ENCODE data around the gene FES. TPM values are rescaled to one million over a fixed set of nuclear protein-coding genes. Genes with fewer than 3 reads are reported as not detected.
"Not testable (repeated sequence)": the region's sequence is repeated elsewhere in the genome, so short reads cannot be mapped to it uniquely, and the experiment has no call there.

Gene FES
- polyA plus RNA-seq, 4 donors: 12.7 to 20.6 (median 16.1) TPM

DNA sequence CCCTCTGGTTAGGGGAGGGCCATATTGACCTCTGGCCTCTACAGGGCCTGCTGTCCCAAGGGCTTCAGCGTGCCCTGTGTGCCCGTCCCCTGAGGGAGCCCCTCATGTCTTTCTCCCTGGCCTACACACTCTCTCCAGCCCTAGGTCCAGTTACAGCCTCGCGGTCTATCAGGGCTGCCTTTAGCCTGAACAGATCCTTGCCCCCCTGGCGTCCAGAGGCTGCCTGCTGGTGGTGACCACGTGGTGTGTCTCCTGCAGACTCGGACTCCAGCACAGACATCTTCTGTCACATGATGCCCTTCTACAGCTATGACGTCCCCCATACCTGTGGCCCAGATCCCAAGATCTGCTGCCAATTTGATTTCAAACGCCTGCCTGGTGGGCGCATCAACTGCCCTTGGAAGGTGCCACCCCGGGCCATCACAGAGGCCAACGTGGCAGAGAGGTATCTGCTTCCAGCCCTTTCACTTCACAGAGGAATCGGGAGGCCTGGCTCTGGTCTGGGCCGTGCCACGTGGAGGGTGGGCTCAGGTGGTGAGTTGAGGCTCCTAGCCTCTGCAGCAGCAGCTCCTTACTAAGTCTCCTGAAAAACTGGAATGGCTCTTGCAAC is 22.9 kb downstream of the FES start:
- DNase-seq (ENCODE audit: low read depth in 4 of 4, low spot score in 2 of 4): no peak

- DNase-seq (ENCODE audit: low read depth in 4 of 4, low spot score in 2 of 4): no peak
These were observed 23.7 kb downstream of the FES start for GRCh38 chr15:90907838-90908507.

GRCh38 chr15:90909449-90909848 is 25.1 kb downstream of the FES start:
- not testable (repeated sequence) for DNase-seq (ENCODE audit: low read depth in 4 of 4, low spot score in 2 of 4)

GRCh38 chr15:90909976-90910375 is 25.7 kb downstream of the FES start:
- no peak for DNase-seq (ENCODE audit: low read depth in 4 of 4, low spot score in 2 of 4)

DNA sequence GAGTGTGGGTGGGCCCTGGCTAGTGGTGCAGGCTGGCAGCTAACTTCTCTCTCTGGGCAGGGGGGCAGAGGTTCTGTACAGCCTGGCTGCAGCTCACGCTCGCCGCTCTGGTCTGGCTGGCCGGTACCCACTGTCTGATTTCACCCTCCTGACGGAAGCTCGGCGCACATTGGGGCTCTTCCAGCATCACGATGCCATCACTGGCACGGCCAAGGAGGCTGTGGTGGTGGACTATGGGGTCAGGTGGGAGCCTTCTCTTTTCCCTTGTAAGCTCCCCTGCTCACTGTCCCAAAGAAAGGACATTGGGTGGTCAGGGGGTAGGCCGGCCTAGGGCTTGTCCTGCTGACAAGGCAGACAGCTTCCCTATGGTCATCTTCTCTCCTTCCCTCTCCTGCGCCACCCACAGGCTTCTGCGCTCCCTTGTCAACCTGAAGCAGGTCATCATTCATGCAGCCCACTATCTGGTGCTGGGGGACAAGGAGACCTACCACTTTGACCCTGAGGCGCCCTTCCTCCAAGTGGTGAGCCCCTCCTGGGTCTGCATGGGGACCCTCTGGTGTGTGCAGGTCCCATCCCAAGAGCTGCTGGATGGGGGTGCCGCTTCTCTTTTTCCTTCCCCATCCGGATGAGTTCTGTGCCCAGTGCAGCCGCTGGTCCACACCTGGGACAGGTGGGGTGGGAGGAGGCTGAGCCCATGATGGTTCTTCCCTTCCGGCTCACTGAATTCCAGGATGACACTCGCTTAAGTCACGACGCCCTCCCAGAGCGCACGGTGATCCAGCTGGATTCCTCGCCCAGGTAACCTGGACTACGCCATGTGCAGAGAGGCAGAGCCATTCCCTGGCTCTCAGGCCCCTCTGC is 26.4 kb downstream of the FES start:
- no peak for DNase-seq (ENCODE audit: low read depth in 4 of 4, low spot score in 2 of 4)

GRCh38 chr15:90911302-90911623 is 27.0 kb downstream of the FES start:
- DNase-seq (ENCODE audit: low read depth in 4 of 4, low spot score in 2 of 4): no peak

DNA sequence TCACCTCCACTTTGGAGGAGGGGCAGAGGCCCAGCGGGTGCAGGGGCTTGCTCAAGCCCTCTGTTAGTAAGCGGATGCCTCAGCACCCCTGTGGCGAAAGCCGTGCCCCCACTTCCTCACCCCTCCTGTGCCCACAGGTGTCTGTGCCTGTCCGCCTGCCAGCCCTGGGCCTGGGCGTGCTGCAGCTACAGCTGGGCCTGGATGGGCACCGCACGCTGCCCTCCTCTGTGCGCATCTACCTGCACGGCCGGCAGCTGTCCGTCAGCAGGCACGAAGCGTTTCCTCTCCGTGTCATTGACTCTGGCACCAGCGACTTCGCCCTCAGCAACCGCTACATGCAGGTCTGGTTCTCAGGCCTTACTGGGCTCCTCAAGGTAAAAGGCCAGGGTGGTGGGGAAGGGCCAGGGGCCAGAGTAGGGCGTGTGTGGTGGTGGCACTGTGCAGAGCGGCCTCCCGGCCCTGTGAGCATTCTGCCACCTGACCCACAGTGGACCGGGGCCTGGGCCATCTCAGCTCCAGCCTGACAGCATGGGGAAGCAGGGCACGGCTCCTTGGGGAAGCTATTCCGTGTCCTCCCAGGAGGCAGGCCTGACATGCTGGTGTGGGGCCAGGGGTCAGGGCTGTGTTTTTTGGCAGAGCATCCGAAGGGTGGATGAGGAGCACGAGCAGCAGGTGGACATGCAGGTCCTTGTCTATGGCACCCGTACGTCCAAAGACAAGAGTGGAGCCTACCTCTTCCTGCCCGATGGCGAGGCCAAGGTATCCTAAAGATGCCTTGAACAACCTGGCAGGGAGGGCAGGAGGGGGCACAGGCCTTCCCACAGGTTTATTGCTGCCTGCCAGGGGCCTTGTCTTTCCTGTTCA is 27.8 kb downstream of the FES start:
- DNase-seq (ENCODE audit: low read depth in 4 of 4, low spot score in 2 of 4): no peak

DNA sequence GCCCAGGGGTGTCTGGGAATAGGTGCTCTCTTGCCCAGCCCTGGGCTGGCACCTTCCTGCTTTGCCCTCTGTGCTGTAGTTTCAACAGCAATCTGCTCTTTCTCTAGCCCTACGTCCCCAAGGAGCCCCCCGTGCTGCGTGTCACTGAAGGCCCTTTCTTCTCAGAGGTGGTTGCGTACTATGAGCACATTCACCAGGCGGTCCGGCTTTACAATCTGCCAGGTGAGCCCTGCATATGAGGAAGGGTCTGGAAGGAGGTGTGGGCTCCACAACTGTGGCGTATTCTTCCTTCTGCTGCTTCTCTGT is 28.4 kb downstream of the FES start:
- no peak for DNase-seq (ENCODE audit: low read depth in 4 of 4, low spot score in 2 of 4)

DNA sequence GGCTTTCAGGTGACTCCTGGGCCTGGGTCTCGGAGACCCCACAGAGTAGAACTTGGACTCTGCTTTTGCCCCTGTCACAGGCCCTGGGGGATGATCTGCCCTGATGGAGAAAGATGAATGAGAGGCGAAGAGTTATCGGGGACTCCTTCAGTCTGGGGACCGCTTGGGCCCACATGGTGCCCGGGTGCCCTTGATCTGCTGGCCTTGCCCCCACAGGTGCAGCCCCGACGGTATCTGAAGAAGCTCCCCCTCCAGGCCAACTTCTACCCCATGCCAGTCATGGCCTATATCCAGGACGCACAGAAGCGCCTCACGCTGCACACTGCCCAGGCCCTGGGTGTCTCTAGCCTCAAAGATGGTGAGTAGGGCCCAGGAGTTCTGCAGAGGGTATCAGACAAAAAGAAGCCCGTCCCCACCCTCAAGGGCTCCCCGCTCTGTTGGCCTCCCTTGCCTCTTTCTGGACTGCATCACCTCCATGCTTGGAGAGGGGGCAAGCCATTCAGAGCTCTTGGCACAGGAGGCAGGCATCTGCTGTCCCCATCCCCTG is 29.2 kb downstream of the FES start:
- no peak for DNase-seq (ENCODE audit: low read depth in 4 of 4, low spot score in 2 of 4)

DNA sequence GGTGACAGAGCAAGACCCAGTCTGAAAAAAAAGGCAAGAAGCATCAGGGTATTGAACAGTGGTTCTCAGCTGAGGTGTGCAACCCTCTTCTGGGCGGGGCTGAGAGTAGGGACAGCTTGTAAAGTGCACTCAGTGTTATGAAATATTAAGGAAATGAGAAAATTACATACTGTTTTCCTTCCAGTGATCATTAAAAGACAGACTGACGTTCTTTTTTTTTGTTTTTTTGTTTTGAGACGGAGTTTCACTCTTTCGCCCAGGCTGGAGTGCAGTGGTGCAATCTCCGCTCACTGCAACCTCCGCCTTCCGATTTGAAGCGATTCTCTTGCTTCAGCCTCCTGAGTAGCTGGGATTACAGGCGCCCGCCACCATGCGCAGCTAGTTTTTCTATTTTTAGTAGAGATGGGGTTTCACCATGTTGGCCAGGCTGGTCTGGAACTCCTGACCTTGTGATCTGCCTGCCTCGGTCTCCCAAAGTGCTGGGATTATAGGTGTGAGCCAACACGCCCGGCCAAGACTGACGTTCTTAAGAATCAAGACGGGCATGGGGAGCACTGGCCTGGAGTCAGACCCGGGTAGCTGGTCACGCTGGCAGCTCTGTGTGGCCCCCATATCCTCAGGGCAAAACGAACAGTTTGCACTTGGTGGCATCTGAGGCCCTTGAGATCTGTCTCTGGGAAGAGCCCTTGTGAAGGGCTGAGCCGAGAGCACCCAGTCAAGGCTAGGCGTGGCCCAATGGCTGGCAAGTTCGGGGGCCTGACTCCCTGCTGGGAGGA is 30.2 kb downstream of the FES start:
- DNase-seq (ENCODE audit: low read depth in 4 of 4, low spot score in 2 of 4): no peak

DNA sequence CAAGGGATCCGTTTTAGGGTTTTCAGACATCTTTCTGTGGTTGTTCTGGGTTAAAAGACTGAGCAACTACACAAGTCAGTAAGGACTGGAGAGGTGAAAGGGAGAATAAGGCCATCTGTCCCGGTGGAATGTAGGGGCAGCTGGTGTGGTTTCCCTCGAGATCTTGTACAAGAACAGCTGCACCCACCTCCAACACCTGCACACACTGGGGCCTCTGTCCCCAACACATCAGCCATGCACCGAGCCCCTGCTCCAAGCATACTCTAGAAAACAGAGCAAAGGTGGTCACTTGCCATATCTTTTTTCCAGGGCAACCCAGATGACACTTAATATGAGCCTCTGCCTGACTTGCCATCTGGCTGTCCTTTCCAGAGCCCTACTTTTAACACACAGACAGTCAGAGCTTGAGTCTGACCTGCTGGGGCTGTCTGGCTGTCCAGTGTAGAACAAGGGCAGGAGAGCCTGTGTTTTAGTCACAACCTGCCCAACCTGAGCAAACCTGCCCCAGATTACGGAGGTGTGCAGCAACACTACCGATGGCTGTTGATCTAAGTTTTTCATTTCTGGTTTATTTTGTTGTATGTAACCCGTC is 31.0 kb downstream of the FES start:
- no peak for DNase-seq (ENCODE audit: low read depth in 4 of 4, low spot score in 2 of 4)

GRCh38 chr15:90915808-90916440 is 31.6 kb downstream of the FES start:
- DNase-seq (ENCODE audit: low read depth in 4 of 4, low spot score in 2 of 4): no peak

- no peak for DNase-seq (ENCODE audit: low read depth in 4 of 4, low spot score in 2 of 4)
These were observed 32.2 kb downstream of the FES start for GRCh38 chr15:90916461-90916860.

DNA sequence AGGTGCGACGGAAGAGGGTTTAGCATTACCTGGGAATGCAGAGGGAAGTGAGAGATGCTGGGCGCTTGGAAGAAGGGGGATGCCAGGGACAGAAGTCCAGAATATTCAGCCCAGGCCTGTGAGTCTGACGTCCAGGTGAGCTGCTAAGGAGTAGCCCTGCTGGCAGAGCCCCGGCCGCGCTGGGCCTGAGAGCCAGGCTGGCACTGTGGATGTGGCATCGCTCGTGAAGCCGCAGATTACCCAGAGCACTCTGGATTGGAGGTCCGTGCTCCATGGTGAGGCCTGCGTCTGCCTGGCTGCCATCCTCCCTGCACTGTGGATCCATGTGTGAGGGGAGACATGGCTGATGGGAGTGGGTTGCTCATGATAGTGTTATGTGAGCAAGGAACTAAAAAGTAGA is 33.3 kb downstream of the FES start:
- DNase-seq (ENCODE audit: low read depth in 4 of 4, low spot score in 2 of 4): no peak

DNA sequence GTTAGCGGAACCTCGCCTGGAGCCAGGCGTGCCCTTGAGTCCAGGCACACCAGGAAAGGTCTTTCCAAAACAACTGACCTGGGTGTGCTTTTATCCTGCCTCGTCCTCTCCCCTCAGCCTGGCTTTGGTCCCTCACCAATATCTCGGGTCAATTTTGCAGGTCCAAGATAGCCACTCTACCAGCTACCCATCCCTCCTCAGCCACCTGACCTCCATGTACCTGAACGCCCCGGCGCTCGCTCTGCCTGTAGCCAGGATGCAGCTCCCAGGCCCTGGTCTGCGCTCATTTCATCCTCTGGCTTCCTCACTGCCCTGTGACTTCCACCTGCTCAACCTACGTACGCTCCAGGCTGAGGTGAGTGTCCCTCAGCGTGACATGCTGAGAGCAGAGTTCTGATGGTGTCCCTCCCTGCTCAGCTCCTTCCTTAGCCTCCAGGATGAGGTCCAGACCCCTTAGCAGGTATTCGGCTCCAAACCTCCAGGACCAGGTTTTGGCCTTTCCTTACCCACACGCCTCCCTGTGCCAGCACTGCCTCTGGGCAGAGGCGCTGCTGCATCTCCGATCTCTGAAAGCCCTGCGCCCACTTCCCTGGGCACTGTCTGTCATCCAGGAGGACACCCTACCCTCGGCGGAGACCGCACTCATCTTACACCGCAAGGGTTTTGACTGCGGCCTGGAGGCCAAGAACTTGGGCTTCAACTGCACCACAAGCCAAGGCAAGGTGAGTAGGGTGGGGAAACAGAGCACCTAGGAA is 33.9 kb downstream of the FES start:
- no peak for DNase-seq (ENCODE audit: low read depth in 4 of 4, low spot score in 2 of 4)

- DNase-seq (ENCODE audit: low read depth in 4 of 4, low spot score in 2 of 4): no peak
These were observed 34.5 kb downstream of the FES start for GRCh38 chr15:90918835-90919234.

GRCh38 chr15:90921887-90922286 is 37.6 kb downstream of the FES start:
- DNase-seq (ENCODE audit: low read depth in 4 of 4, low spot score in 2 of 4): no peak

DNA sequence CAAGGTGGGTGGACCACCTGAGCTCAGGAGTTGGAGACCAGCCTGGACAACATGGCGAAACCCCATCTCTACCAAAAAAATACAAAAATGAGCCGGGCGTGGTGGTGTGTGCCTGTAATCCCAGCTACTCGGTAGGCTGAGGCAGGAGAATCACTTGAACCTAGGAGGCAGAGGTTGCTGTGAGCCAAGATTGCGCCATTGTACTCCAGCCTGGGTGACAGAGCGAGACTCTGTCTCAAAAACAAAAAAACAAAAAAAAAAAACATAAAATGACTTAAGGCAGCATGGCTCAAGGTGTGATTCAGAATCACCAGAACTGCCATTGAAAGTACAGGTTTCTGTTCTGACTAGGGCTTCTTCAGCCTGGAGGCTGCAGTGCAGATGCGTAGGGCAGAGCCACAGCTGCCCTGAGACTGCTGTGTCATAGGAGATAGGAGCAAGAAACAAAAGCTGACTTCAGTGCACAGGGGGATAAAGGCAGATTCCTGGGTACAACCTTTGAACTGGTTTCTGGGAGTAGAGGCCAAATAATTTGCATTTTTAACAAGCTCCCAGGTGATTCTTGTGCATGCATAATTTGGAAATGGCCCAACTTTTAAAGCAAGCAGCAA is 38.5 kb downstream of the FES start:
- DNase-seq (ENCODE audit: low read depth in 4 of 4, low spot score in 2 of 4): not testable (repeated sequence)
